ELR (cell line): ENCODE measurements around the gene ZCCHC24.
"Not testable (repeated sequence)": the region's sequence is repeated elsewhere in the genome, so short reads cannot be mapped to it uniquely, and the experiment has no call there.

Experiments
- DNase-seq: peaks from one replicate; pipeline ENCODE4 v3.0.0-alpha.2; 2015; ENCODE audit warnings: low read depth

ZCCHC24 gene

DNA sequence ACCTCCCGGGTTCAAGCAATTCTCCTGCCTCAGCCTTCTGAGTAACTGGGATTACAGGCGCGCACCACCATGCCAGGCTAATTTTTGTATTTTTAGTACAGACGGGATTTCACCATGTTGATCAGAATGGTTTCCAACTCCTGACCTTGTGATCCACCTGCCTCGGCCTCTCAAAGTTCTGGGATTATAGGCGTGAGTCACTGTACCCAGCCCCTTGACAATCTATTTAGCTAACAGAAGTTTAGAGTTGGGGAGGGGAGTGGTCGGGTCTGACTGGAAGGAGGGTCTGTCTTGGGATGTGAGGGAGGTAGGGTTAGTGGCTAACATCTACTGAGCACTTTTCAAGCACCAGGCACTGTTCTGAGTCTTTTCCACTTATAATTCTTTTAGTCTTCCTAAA is 27.0 kb upstream of the ZCCHC24 start:
- DNase-seq, result no peak

DNA sequence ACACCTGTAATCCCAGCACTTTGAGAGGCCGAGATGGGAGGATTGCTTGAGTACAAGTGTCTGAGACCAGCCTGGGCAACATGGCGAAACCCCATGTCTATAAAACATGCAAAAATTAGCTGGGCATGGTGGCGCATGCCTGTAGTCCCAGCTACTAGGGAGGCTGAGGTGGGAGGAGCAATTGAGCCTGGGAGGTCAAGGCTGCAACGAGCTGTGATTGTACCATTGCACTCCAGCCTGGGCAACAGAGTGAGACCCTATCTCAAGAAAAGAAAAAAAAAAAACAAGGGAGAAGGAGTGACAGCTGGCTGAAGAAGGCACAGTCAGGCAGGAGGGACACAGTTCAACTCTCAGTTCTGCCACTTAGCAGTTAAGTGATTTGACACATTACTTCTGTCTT is 26.4 kb upstream of the ZCCHC24 start:
- DNase-seq, result no peak

DNA sequence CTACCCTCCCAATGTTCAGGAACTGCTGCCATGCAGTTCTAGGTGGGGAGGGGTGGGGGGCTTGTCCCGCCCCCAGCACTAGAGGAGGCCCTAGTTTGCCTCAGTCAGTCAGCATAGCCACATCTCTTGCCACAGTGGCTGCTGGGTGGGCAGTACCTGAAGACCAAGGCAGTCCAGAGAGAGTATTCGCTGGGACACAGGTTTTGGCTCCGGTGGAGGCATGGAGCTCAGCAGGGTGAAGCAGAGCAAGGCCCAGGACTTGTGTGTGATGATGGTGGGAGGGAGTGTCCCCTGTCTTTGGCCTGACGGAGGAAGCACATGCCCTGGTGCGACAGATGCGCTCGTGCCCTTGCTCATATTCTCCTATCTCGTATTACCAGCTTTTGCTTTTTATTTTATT is 24.7 kb upstream of the ZCCHC24 start:
- DNase-seq, result no peak

DNA sequence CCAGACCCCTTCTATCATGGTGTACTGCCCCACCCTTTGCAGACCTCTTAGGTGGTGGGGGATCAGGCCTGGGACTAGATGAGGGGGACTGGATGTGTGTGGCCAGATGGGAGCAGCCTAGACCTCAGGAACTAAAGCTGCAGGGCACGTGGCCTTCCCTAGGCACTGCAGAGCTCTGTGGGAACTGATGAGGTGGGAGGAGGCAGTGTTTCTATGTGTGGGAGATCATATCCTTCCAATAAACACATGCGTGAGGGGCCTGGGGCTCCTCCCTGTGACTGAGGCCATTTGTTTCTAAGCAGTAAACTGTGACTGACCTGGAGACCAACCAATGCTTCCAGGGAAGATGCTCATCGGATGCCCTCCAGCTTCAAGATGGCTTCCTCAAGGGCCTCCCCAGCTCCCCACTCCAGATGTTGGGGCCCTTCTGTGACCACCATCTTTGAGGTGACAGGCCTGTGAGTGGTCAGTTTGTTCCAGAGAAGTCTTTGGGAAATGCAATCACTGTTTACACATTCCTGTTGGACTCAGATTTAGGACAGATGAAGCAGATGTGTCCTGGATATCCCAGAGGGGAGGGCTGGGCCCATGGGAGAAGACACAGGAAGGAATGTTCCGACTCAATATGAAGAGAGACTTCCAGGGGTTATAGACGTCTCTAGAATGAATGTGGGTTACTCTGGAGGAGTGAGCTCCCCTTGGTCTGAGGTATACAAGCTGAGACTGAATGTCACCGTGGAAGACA is 23.6 kb upstream of the ZCCHC24 start:
- no peak for DNase-seq

DNA sequence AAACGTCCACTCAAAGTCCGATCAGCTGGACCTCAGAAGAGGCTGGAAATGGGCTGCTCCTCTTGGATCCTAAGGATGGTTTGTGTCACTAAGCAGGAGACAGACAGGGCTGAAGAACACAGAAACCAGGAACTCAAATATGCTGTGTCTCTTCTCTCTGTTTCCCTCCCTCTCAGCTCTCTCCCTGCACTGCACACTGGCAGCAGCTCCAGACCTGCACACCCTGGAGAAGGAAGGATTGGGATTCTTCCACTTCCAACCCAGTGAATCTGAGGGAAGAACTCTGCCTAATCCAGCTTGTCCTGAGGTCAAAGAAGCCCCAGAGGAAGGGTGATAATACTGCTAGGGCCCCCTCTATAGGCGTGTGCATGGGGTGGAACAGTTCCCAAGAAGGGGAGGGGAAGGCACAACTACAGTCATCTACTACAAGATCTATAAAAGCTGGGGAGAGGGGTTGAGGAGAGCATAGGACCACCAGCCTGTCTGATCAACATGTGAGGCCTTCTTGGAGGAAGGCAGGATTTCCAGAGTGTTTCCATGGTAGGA is 22.7 kb upstream of the ZCCHC24 start:
- DNase-seq, result no peak

DNA sequence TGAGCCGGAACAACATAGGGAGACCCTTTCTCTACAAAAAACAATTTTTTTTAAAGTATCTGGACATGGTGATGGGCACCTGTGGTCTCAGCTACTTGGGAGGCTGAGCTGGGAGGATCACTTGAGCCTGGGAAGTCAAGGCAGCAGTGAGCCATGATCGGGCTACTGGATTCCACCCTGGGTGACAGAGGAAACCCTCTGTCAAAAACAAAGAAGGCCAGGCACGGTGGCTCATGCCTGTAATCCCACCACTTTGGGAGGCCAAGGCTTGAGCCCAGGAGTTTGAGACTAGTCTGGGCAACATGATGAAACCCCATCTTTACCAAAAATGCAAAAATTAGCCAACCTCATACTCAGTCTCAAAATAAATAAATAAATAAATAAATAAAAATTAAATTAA is 19.9 kb upstream of the ZCCHC24 start:
- DNase-seq, result no peak

DNA sequence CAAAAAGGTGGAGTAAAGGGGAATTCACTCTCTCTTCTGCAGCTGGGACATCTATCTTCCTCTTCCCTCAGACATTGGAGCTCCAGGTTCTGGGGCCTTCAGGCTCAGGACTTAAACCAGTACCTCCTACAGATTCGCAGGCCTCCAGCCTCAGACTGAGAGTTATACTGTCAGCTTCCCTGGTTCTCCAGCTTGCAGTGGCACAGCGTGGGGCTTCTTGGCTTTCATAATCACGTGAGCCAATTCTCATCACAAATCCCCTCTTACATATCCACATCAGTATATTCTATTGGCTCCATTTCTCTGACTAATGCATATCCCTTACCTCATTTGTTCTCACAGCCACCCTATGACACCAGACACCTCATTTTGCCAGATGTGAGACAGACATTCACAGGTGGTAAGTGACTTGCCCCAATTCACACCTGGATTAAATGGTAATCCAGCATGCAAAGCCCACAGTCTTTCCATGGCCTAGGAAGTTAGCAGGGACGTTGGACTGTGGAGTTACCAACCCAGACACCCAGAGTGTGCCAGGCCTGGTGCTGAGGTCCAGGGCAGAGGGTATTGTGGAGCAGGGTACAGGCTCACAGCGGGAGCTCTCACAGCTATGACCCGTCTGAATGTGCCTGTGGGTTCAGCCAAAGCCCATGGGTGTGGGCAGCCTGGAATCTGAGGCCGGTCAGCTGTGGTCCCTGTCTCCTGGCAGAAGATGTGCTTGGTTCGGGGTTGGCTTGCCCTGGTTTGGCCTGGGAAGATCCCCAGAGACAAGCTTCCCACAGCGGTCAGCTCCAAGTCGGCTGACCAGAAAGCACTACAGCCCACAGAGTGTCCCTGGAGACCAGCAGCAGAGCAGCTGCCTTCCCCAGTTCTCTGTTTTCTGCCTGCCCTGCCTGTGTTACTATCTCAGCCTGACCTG is 18.4 kb upstream of the ZCCHC24 start:
- DNase-seq, result no peak

DNA sequence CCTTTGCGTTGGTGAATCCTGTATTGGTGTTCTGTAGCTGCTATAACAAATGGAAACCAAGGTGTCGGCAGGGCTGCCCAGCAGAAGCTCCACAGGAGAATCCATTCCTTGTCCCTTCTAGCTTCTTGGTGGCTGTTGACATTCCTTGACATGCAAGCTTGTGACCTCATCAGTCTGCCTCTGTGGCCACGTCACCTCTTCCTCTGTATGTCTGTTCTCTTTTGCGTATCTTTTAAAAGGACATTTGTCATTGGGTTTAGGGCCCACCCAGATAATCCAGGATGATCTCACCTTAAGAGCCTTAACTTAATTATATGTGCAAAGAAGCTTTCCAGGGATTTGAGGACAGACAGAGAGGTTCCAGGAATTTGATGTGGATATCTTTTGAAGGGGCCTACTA is 15.3 kb upstream of the ZCCHC24 start:
- DNase-seq, result no peak

DNA sequence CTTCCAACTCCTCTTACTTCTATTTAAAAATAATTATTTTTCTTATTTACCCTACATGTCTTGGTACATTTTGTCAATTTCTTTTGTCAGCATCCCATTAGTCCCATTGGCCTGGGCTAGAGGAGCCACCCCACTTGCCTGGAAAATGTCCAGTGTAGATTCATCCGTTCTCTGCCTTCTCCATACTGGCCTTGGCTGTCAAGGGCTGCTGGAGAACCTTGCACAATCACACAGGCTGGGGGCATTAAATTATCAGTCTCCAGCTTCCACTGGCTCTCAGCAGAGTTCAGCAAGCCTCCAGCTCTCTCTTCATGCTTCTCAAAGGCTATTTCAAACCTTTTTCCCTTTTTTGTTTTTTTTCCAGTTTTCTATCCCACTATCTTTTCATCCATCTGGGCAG is 13.8 kb upstream of the ZCCHC24 start:
- DNase-seq, result no peak

DNA sequence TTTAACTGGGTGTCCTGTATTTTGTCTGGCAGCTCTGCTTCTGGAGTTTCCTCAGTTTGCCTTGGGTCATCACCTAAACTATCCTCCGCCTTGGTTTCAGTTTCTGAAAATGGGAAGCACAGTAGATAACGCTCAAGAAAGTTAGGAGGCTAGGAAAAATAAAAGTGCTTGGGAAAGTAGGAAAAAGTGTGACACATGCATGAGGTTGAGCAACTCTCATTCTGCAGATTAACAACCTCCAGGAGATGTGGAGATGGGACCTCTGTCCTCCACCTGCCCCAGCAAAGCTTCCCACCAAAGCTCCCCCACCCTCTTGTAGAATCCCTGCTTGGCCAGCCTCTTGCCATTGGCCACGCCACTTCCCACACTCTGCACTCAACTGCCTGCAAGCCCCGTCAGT is 13.1 kb upstream of the ZCCHC24 start:
- no peak for DNase-seq

DNA sequence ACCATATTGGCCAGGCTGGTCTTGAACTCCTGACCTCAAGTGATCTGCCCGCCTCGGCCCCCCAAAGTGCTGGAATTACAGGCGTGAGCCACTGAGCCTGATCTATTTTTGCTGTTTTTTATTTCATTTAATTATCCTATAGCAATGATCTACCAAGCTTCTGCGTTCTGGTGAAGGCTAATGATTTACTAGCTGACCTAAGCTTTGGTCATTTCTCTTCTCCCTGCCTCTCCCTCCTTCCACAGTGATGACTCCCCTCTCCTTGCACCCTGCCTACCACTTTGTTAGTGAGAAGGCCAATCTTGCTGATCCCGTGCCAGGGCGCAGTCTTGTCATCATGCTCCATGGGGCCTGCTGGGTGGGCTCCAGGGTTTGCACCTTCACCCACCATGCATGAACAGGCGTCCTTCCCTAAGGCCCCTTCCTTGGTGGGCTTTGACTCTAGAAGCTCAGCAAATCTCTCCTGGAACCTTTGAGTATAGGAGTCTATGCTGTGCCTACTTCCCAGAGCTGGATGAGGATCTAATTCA is 11.9 kb upstream of the ZCCHC24 start:
- no peak for DNase-seq

DNA sequence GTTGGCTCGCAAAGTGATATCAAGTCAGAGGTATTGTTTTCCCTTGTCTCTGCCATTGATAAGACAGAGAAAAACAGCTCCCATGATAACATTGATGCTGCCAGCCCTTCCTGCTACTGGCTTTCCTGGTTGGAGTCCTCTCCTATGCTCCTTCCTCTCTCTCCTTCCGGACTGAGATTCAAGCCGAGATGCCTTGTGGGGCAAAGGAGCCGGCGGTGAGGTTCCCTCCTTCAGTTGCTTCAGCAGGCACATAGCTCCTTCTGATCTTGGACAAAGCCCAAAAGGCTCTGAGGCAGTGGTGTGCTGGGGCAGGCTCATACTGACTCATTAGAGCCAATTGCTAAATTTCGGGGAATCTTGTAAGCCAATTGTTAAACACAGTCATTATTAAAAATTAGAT is 8.8 kb upstream of the ZCCHC24 start:
- peak; percentile 82 for DNase-seq

DNA sequence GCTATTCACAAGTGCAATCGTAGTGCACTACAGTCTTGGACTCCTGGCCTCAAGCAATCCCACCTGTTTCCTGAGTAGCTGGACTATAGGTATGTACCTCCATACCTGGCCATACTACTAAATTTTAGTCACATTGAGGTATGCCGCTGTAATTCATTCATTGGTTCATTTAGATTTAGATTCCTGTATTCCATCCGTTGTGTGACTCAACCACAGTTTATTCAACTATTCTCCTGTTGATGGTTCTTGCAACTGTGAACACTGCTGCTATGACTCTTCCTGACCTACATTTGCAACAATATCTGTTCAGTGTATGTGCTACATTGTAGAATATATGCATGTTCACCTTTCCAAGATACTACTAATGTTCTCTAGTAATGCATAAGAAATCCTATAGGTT is 8.0 kb upstream of the ZCCHC24 start:
- DNase-seq, result peak; percentile 25

DNA sequence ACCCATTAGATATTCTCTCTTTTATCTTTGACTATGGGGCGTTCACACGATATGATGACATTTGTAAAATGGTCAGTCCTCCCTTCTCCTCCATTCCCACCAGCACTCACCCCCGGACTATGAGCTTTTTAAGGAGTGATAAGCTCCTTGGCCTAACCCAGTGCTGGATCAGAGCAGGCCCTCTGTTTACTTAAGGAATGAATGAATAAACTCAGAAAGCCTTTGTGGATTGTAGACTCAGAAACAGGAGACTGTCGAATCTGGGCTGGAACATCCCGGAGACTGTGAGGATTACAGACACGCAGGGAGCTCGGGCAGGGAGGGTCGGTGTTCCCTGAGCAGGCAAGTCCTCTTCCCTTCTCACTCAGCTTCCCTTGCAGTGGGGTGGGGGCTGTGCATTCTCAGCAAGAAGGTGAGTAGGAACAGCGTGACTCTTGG is 6.8 kb upstream of the ZCCHC24 start:
- no peak for DNase-seq

DNA sequence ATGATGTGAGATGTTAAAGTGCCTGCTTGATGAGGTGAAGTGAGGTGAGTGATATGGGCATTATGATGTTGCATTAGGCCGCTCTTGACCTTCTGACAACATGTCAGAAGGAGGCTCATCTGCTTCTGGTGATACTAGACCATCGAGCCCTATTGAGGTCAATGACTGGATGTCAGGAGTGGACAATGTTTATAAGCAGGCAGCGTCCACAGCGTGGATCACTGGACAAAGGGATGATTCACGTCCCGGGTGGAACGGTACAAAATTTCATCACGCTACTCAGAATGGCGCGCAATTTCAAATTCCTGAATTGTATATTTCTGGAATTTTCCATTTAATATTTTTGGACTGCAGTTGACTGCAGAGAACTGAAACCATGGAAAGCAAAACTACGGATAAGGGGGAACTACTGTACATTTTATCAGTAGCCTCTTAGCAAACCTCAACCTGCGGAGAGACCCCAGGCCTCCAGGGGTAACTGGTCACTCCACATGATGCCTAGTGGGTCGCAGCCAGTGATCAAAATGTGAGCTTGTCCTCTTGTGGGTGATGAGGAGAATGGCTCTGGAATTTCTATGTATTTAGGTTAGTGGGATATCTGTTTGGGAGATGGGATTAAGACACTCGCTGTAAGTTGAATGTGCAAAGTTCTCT is 5.7 kb upstream of the ZCCHC24 start:
- DNase-seq, result no peak

DNA sequence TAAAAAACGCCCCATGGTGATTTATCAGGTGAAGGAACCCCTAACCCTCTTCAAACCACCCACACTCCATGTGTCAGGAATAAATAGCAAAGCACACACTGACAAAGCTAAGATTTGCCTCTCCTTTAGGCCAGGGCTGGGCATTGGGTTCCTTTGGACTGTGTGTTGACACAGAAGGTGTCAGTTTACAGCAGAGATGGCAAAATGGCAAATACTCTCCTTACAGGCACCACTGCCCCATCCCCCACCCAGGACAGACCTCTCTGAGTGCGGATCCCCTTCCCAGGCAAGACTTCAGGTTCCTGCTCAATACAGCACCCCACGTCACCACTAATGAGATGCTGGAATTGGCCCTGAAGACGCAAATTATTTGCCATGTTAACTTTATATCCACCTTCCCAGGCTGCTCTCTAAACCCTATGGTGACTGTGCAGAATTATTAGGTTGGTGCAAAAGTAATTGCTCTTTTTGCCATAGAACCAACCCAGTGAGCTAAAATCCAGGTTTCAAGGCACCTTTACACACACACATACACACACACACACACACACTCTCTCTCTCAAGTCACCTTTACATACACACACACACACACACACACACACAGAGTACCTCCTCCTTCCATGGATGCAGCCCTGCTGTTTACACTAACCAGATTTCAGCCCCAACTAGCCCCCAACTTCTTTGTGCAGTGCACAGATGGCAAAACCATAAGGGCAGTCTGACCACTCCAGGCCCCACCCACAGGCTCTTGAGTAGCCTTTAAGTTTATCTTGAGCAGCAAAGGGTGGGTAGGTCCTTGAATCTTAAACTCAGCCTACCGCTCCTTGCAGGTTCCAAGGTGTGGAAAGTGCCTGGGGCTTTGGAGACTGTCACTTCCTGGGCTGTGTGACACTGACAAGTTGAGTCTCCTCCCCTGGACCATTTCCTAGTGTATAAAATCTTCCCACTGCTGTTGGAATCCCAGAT is 4.0 kb upstream of the ZCCHC24 start:
- DNase-seq, result no peak

DNA sequence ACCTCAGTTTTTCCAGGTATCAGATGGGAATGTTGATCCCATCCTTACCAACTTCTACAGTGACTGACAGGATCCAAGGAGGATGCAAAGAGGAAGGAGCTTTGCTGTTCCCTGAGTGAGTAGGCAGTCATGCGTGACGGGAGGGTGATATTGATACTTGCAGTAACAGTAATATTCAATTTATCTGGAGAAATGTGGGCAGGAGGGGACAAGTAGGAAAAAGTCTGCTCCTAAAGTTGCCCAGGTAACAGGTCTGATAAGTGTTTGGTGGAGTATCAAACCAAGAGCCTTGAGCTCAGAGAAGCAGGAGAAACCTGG is 3.3 kb upstream of the ZCCHC24 start:
- DNase-seq, result no peak

DNA sequence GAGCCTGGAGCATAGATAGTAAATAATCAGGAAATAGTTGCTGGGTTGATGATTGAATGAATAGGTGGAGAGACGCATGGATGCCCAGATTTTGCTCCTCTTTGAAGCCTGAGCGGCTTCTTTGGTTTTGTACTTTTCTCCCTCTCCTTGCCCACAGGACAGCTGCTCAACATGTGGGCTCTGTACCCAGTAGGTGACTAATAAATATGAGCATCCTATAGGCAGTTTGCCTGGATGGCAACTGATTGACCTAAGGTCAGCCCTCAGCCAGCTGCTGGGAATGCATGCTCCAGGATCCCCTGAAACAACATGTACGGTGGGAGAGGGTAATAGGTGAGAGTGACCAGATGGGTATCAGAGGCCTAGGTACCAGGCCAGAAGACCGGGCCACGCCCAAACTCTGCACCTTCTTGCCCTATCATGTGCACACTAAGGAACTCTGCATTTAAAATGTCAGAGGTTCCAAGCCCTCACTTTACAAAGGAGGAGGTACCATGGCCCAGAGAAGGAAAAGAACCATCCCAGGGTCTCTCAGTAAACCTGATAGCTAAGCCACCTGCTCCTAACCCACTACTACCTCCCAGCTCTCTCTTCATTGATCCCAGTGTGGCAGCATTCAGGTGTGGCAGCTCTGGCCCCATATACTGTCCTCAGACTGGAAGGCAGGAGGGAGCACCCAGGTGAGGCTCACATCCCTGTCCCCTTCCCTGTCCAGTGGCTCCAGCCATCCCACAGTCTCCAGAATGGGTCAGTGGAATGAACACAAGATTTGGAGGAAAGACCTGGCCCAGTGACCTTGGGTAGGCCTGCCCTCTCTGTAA is 2.7 kb upstream of the ZCCHC24 start:
- no peak for DNase-seq

DNA sequence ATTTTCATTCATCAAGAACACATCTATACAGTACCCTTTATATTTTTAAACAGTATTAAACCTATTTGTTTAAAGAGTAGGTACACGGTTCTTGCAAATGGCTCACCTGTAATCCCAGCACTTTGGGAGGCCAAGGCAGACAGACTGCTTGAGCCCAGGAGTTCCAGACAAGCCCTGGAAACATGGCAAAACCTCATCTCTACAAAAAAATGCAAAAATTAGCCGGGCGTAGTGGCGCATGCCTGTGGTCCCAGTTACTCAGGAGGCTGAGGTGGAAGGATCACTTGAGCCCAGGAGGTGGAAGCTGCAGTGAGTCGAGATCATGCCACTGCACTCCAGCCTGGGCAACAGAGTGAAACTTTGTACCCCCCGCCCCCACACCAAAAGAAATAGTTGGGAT is 1.8 kb upstream of the ZCCHC24 start:
- not testable (repeated sequence) for DNase-seq

DNA sequence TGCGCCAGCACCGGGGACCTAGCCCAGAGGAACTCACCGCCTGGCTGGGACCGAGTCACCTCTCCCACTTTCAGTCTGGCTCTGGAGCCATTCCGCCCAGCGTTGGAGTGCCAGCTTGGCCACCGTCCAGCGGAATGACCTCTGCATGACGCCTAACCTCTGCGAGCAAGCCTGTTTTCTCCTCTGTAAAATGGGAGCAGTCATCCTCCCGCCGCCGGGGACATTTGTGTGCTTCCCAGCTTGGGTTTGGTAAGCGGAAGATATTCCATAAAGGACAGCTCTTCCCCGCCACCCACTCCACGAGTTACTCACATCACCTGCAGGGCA is 1.3 kb upstream of the ZCCHC24 start:
- DNase-seq, result peak; percentile 54
